Measurements from ENCODE around the gene TEX2. TPM values are rescaled to one million over a fixed set of nuclear protein-coding genes. Genes with fewer than 3 reads are reported as not detected.

TEX2 gene
- total and polyA plus RNA-seq, 2 donors (not counting 3 experiments of a cell fraction or from before 2014, with no cell fraction given): 13.3 to 25.8 TPM

DNA sequence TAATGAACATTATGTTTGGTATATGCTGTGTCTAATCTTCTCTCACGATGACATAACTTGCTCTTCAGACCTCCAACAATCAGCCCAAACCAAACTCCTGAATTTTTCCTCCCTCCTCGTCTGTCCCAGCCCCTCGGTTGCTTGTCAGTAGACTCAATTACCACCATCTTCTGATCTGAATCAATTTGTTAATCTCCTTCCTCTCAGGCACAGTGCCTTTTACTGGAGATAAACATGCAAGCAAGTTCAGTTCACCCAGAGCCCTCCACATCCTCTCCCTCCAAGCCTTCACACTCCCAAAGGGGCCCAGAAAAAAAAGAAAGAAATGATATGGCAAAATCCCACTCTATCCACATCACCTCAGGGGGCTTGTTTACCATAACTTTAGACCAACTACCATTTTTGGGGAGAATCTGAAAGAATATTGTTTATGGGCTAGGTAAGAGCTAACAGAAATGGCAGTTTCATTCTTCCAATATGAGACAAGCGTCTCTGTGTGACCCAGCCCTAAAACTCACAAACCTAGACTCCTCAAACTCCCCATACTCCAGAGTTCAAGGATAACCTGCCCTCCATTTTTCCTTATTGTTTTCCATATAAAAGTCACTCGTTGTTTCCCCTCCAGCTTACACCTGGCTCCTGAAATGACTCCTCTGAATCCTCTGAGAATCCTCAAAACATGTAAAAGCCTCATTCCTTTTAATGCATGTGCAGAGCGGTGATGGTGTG, 1.5 kb downstream of the TEX2 start:
- no peak for DNase-seq (ENCODE audit: low read depth, low spot score)
- POLR2A ChIA-PET: interaction anchor here (1.4 kb wide), 1 partner anchor 116 kb away, joined by 5 read pairs; no protein-coding TSS in a partner anchor

GRCh38 chr17:64260886-64261285, 2.2 kb downstream of the TEX2 start:
- DNase-seq (ENCODE audit: low read depth, low spot score) (no peak), FAIRE-seq (no peak)
- Histone ChIP-seq H3K27me3 (ENCODE audit: control insufficient read depth in 2 of 2, insufficient read depth in 2 of 2, low read length in 2 of 2) (peaks cover 0 to 2% of the 10 kb centered on the region in 2 experiments), H3K79me2 (ENCODE audit: control insufficient read depth, insufficient read depth, low read length) (peaks cover 13% of the 10 kb centered on the region), H3K4me3 (replicated peaks in 1 of 3; ENCODE audit: insufficient read depth in 1 of 3, low read depth in 1 of 3, low read length in 3 of 3) (no peak overlapping the region), H3K4me2 (ENCODE audit: insufficient read depth, low read length) (no peak overlapping the region), H3K36me3 (ENCODE audit: control insufficient read depth in 2 of 2, extremely low read depth in 1 of 2, insufficient read depth in 2 of 2, low read length in 2 of 2) (no peaks in the 10 kb centered on the region), H3K9ac (replicated peaks; ENCODE audit: extremely low read depth, insufficient read depth, low read length) (no peak overlapping the region), H3K4me1 (ENCODE audit: control insufficient read depth, extremely low read depth, insufficient read depth, low read length) (peaks cover 14% of the 10 kb centered on the region), H2AFZ (ENCODE audit: low read depth, low read length) (no peak overlapping the region), H3K9me1 (replicated peaks; ENCODE audit: control insufficient read depth, extremely low read depth, insufficient read depth, low read length) (no peaks in the 10 kb centered on the region), H4K20me1 (replicated peaks; ENCODE audit: control insufficient read depth, extremely low read depth, insufficient read depth, low read length) (no peaks in the 10 kb centered on the region), H3K9me3 (replicated peaks; ENCODE audit: control insufficient read depth, insufficient read depth, low read length) (no peaks in the 10 kb centered on the region), H3K27ac (ENCODE audit: insufficient read depth, low read depth, low read length) (no peak overlapping the region)
- intact Hi-C loops (cut with micrococcal nuclease) (loop anchor here (5.0 kb wide), 1 partner anchor 89 kb away; no protein-coding TSS in a partner anchor), dilution Hi-C loops (cut with MboI; ENCODE audit: extremely low pct_ligation_motif_present, low sequenced_read_pairs) (no loop called here)
- TF ChIP-seq POLR2A (IDR thresholded peaks at IDR 0.05; ENCODE audit: low read depth, low read length): no peak
- POLR2A ChIA-PET: no interaction called here
- no TSS peak for BruUV-seq (replicated peaks)
- CTCF ChIA-PET: no interaction called here

More for the DNA sequence above, 1.5 kb downstream of the TEX2 start:
- dilution Hi-C loops (cut with MboI; ENCODE audit: extremely low pct_ligation_motif_present, low sequenced_read_pairs): no loop called here
- Histone ChIP-seq H3K4me3 (replicated peaks in 1 of 3; ENCODE audit: insufficient read depth in 1 of 3, low read depth in 1 of 3, low read length in 3 of 3) (peak overlapping the region in 2 of 3 experiments; percentile 44 to 68), H3K9me3 (replicated peaks; ENCODE audit: control insufficient read depth, insufficient read depth, low read length) (no peaks in the 10 kb centered on the region), H2AFZ (ENCODE audit: low read depth, low read length) (no peak overlapping the region), H3K79me2 (ENCODE audit: control insufficient read depth, insufficient read depth, low read length) (peaks cover 13% of the 10 kb centered on the region), H4K20me1 (replicated peaks; ENCODE audit: control insufficient read depth, extremely low read depth, insufficient read depth, low read length) (no peaks in the 10 kb centered on the region), H3K9me1 (replicated peaks; ENCODE audit: control insufficient read depth, extremely low read depth, insufficient read depth, low read length) (no peaks in the 10 kb centered on the region), H3K4me2 (ENCODE audit: insufficient read depth, low read length) (peak overlapping the region; percentile 72), H3K27ac (ENCODE audit: insufficient read depth, low read depth, low read length) (no peak overlapping the region), H3K4me1 (ENCODE audit: control insufficient read depth, extremely low read depth, insufficient read depth, low read length) (peaks cover 14% of the 10 kb centered on the region), H3K9ac (replicated peaks; ENCODE audit: extremely low read depth, insufficient read depth, low read length) (no peak overlapping the region), H3K36me3 (ENCODE audit: control insufficient read depth in 2 of 2, extremely low read depth in 1 of 2, insufficient read depth in 2 of 2, low read length in 2 of 2) (no peaks in the 10 kb centered on the region), H3K27me3 (ENCODE audit: control insufficient read depth in 2 of 2, insufficient read depth in 2 of 2, low read length in 2 of 2) (peaks cover 2 to 5% of the 10 kb centered on the region in 2 experiments)
- TF ChIP-seq JUN (IDR thresholded peaks at IDR 0.05; ENCODE audit: borderline replicate concordance, insufficient read depth, insufficient read length, low read depth) (no peak), POLR2AphosphoS5 (IDR thresholded peaks at IDR 0.05; ENCODE audit: insufficient read depth, low read depth, low read length) (no peak), GATA2 (IDR thresholded peaks at IDR 0.05; ENCODE audit: insufficient read depth, insufficient read length, low read depth, low read length) (no peak), FOS (IDR thresholded peaks at IDR 0.05; ENCODE audit: borderline replicate concordance, insufficient read depth, low read length) (no peak)
- CTCF ChIA-PET: interaction anchor here (0.9 to 1.4 kb wide), 5 partner anchors 20 to 109 kb away, joined by 3 to 4 read pairs (median 4); no protein-coding TSS in a partner anchor
- no TSS peak for BruUV-seq (replicated peaks)
- no peak for FAIRE-seq
- intact Hi-C loops (cut with micrococcal nuclease): loop anchor here (5.0 kb wide), 1 partner anchor 89 kb away; no protein-coding TSS in a partner anchor

Data from endothelial cell of umbilical vein (primary cell).